GM10266 (cell line): ENCODE measurements around the gene UBE2J2.

Experiments
- DNase-seq: peaks from one replicate; pipeline ENCODE4 v3.0.0; 2012; ENCODE audit errors: extremely low spot score
- TF ChIP-seq, protein P1 (sequence below): IDR thresholded peaks from 2 replicates; pipeline ENCODE4 v1.5.1; 2012; ENCODE audit warnings: mild to moderate bottlenecking, low read depth; ENCODE audit not compliant: control insufficient read depth, insufficient read depth; ENCODE audit errors: missing control alignments

The UBE2J2 gene

DNA sequence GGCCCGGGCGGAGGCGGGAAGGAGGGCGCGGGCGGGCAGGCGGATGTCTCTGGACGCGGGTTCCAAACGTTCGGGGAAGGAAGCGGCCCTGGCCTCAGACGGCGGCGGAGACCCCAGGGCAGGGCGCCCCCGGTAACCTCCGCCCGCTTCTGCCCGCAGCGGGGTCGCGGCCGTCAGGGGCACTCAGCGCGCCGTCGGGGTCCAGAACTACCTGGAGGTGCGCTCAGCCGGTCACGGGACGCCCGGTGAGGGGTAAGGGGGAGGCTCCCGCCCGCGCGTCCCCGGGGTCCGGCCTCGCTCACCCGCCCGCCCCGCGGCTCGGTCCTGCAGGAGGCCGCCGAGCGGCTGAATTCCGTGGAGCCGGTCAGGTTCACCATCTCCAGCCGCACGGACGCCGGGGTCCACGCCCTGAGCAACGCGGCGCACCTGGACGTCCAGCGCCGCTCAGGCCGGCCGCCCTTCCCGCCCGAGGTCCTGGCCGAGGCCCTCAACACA, 35.1 kb upstream of the UBE2J2 start:
- no peak for DNase-seq
- TF ChIP-seq, protein P1, sequence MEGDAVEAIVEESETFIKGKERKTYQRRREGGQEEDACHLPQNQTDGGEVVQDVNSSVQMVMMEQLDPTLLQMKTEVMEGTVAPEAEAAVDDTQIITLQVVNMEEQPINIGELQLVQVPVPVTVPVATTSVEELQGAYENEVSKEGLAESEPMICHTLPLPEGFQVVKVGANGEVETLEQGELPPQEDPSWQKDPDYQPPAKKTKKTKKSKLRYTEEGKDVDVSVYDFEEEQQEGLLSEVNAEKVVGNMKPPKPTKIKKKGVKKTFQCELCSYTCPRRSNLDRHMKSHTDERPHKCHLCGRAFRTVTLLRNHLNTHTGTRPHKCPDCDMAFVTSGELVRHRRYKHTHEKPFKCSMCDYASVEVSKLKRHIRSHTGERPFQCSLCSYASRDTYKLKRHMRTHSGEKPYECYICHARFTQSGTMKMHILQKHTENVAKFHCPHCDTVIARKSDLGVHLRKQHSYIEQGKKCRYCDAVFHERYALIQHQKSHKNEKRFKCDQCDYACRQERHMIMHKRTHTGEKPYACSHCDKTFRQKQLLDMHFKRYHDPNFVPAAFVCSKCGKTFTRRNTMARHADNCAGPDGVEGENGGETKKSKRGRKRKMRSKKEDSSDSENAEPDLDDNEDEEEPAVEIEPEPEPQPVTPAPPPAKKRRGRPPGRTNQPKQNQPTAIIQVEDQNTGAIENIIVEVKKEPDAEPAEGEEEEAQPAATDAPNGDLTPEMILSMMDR = no peak

DNA sequence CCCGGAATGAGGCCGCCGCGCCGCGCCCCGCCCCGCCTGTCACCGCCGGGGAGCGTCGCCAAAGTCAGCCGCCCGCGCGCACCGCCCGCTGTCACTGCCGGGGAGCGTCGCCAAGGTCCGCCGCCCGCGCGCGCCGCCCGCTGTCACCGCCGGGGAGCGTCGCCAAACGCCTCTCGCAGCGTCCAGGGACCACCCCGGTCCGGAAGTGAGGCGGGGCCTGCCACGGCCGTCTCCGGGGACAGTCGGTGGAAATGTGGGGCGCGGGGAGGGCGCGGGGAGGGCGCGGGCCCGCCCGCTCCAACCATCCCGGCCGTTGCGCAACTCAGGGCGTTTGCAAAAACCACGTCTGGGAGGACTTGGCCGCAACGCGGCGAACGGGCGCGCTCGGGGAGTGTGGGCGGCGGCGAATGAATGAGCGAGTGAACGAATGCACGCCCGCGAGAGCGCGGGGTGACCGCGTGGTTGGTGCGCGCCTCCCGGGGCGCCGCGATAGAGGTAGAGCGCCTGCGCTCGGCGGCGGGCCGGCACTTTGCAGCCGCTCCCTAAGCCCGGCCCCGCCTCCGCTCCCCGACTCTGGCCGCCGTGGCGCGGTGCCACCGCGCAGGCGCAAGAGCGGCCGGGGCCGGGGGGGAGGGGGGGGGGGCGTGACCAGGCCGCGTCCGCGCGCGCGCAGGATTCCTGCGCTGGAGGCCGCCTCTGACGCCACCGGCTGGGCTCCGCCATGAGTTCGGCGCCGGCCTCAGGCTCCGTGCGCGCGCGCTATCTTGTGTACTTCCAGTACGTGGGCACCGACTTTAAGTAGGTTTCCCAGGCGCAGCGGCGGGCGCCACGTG, 34.5 kb upstream of the UBE2J2 start, which contains the start of the genes ACAP3 and PUSL1:
Gene ACAP3 (minus strand): TSS at position 8 of the 833 bp plus-strand sequence. CDS start 115 bp downstream, outside the sequence.
Gene PUSL1 (plus strand): TSS at position 675 of the 833 bp plus-strand sequence. CDS start 47 bp downstream, at position 722.
- TF ChIP-seq, protein P1 = peak; percentile 16
- peak; percentile 100 for DNase-seq

DNA sequence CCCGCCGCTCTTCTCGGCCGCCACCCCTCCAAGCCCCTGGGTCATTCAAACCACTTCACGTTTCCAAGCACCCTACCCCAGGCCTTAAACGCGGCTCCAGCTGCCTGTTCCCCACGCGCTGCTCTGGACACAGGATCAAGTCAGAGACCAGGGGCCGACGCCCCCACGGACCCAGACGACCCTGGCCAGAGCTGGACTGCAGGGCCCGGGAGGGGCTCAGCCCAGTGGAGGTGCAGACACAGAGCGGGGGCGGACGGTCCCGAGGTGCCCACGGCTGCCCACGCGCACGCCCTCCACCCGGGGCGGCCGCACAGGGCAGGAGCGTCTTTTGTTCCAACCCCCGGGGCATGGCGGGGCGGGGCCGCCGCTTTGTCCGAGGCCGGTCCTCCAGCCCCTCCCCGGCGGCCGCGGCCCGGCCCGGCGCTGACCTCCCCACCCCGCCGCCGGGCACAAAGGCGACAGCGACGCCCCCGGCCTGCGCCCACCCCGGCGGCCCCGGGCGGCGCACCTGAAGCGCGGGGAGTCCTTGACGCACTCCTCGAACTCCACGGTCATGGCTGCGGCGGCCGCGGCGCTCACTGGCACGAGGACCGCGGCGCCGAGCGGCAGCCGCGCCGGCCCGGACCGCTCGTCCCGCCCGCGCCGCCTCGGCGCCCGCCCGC, 33.7 kb upstream of the UBE2J2 start:
- TF ChIP-seq, protein P1 = no peak
- DNase-seq = no peak

GRCh38 chr1:1306661-1307260, 33.1 kb upstream of the UBE2J2 start:
- TF ChIP-seq, protein P1 = no peak
- no peak for DNase-seq

DNA sequence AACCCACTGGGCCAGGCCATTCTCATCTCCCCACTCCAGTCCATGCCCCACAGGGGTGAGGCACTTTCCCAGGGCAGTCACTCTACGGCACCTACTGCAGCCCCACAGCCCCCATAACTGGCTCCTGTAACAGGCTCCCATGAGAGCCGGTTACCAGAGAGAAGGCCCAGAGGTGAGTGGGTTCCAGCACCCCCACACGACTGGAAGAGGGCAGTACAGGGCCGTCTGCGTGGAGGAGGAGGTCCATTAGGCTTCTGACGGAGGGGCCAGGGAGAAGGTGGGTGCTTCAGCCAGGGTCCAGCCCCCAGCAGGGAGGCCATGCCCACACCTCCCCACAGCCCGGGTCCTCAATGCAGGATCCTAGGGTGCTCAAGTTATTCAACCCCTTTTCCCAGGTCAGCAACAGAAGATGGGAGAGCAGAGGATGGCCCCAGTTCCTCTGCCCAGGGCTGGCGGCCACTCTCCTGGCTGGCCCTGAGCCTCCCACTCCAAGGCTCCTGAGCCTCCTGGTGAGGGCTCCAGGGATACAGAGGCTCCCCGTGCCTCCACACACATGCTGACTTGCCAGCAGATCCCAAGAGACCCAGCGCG, 32.5 kb upstream of the UBE2J2 start:
- no peak for DNase-seq
- TF ChIP-seq, protein P1 = peak; percentile 44

DNA sequence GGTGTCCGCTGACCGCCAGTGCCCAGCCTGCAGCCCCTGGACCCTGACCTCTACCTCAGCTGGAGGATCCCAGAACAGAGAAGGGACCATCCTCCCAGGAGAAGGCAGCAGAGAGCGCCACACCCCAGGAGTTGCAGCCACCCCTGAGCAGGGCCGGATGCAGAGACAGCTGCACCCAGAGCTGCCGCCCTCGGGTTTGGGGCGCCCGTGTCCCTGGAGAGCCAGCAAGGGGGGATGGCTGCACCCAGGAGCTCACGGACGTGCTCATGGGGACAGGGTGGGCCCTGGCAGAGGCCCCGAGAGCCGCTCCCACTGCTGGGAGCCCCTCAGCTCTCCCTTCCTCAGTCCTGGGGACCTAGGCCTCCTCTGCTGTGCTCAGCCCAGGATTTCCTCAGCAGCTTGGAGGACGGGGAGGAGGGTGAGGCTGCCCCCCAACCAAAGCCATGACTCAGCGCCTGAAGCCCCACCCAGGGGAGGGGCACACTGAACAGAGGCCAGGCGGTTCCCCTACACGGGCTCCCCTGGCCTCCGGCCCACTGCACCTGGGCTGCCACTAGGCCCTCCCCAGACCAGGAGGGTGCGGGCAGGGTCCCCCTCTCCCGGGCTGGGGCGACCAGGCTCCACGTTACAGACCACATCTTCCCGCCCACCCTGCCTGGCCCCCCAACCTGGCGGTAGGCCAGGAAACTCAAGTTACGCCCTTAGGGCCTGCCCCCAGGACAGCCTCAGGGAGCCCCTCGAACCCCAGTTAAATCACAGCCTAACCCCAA, 31.8 kb upstream of the UBE2J2 start:
- TF ChIP-seq, protein P1 = peak; percentile 42
- peak; percentile 85 for DNase-seq
